GM12878 (cell line): ENCODE data around the gene SUCNR1. TPM values are rescaled to one million over a fixed set of nuclear protein-coding genes. Genes with fewer than 3 reads are reported as not detected.
"Not testable (repeated sequence)": the region's sequence is repeated elsewhere in the genome, so short reads cannot be mapped to it uniquely, and the experiment has no call there.

Source experiments
- ATAC-seq: fragments of 200-7000 bp; cut with Tn5 transposase; 3 replicates; pipeline ENCODE4 v1.9.1; 2020; ENCODE audit warnings: mild to moderate bottlenecking, moderate library complexity
- BruUV-seq: library from RNA; stranded (reverse); fragments of 400-500 nt; replicated peaks from 2 replicates; lab custom pipeline; 2021; lab: Mats Ljungman, UMichigan
- CTCF ChIA-PET: fragments of 300-600 bp; sonication (Branson Sonifier 250); formaldehyde crosslinking; extraction: SDS; loops from one replicate; lab custom pipeline; 2021; ENCODE audit warnings: inconsistent platforms; lab: Yijun Ruan, JAX
- POLR2A ChIA-PET: fragments of 350-600 bp; formaldehyde crosslinking; extraction: SDS; loops from one replicate; lab custom pipeline; 2021; ENCODE audit warnings: inconsistent platforms; lab: Charles Lee
- RAD21 ChIA-PET: fragments of 300-600 bp; sonication (Branson Sonifier 250); formaldehyde crosslinking; loops from one replicate; lab custom pipeline; 2023; ENCODE audit warnings: antibody characterized with exemption; ENCODE audit not compliant: unreplicated experiment; lab: Charles Lee
- SMC1A ChIA-PET: fragments of 300-600 bp; sonication (Branson Sonifier 250); formaldehyde crosslinking; loops from one replicate; lab custom pipeline; 2023; ENCODE audit not compliant: unreplicated experiment, uncharacterized antibody; lab: Charles Lee
- DNase-seq: peaks from one replicate; pipeline ENCODE4 v3.0.0-alpha.2; 2011; ENCODE audit warnings: low read depth, low spot score
- FAIRE-seq: peaks from 3 replicates; lab custom pipeline; 2011; peaks lifted over from hg19 to GRCh38; lab: Jason Lieb, UNC
- H2AFZ ChIP-seq: 2 replicates; pipeline ENCODE4 v1.6.0; 2011; ENCODE audit warnings: low read depth, low read length, control low read depth; ENCODE audit not compliant: control insufficient read depth
- H3K27ac ChIP-seq: 2 replicates; pipeline ENCODE4 v1.5.1; 2011; ENCODE audit warnings: control low read depth; ENCODE audit not compliant: control insufficient read depth, insufficient read depth
- H3K27me3 ChIP-seq, 2 experiments: replicated peaks in 1 of 2; 2 replicates each; pipeline versions ENCODE4 v1.6.0 to v1.6.1; 2011; ENCODE audit warnings: low read length in 1 of 2; ENCODE audit not compliant: control insufficient read depth in 2 of 2, insufficient read depth in 2 of 2
- H3K36me3 ChIP-seq, 2 experiments: 2 replicates each; pipeline ENCODE4 v1.5.1; 2011; ENCODE audit warnings: low read length in 1 of 2; ENCODE audit not compliant: control insufficient read depth in 2 of 2, insufficient read depth in 2 of 2
- H3K4me1 ChIP-seq: 2 replicates; pipeline ENCODE4 v1.6.1; 2011; ENCODE audit warnings: mild to moderate bottlenecking, low read length, moderate library complexity, mixed read lengths; ENCODE audit not compliant: control insufficient read depth, insufficient read depth
- H3K4me2 ChIP-seq: 2 replicates; pipeline ENCODE4 v1.6.0; 2011; ENCODE audit warnings: control low read depth; ENCODE audit not compliant: control insufficient read depth, insufficient read depth
- H3K4me3 ChIP-seq: fragments of 200-600 bp; sonication (generic); 2 replicates; pipeline ENCODE4 v1.5.1; 2016
- H3K79me2 ChIP-seq: 2 replicates; pipeline ENCODE4 v1.6.0; 2011; ENCODE audit warnings: low read length; ENCODE audit not compliant: control insufficient read depth, insufficient read depth
- H3K9ac ChIP-seq: 2 replicates; pipeline ENCODE4 v1.8.0; 2011; ENCODE audit warnings: low read length, control low read depth, mixed read lengths; ENCODE audit not compliant: control insufficient read depth, insufficient read depth
- H3K9me3 ChIP-seq: replicated peaks from 3 replicates; pipeline ENCODE4 v1.5.1; 2011; ENCODE audit warnings: mild to moderate bottlenecking, low read length; ENCODE audit not compliant: control insufficient read depth, insufficient read depth
- H4K20me1 ChIP-seq: 2 replicates; pipeline ENCODE4 v1.6.0; 2011; ENCODE audit not compliant: control insufficient read depth, insufficient read depth
- POU2F2 ChIP-seq: IDR thresholded peaks from 3 replicates; pipeline ENCODE4 v1.6.1; 2011; ENCODE audit warnings: low read depth, mild to moderate bottlenecking, low read length, borderline replicate concordance
- ZBTB40 ChIP-seq: fragments of 450-650 bp; IDR thresholded peaks from 2 replicates; pipeline ENCODE4 v1.6.1; 2016; ENCODE audit warnings: mild to moderate bottlenecking, moderate library complexity, borderline replicate concordance
- WGBS: methylation state at CpG from one replicate; pipeline ENCODE4 v1.1.6; 2016; ENCODE audit warnings: low lambda C conversion rate; ENCODE audit not compliant: insufficient replicate concordance, insufficient coverage; ENCODE audit errors: missing lambda C conversion rate; 5-methylcytosine and 5-hydroxymethylcytosine counted together
- in situ Hi-C: fragments of 300-500 bp; cut with MboI; formaldehyde crosslinking; loops from 9 replicates; pipeline ENCODE4 v1.14.3; 2018; ENCODE audit warnings: mixed read lengths
- intact Hi-C: fragments of 100-400 bp; cut with micrococcal nuclease; formaldehyde crosslinking; loops from one replicate; pipeline ENCODE4 v1.14.2; 2022; ENCODE audit not compliant: unreplicated experiment
- polyA plus RNA-seq, 11 experiments: library from polyadenylated mRNA; depleted of rRNA in 4 of 11; unstranded in 6 of 11; stranded (reverse) in 5 of 11; fragments of >200 nt; fragmentation: Nextera tagmentation in 4 of 11; fragmentation: Illumina TruSeq in 1 of 11; extraction: Ambion mirVana in 4 of 11; extraction: Trizol in 1 of 11; gene quantifications; 1 replicate in 1 of 11; 2 replicates in 10 of 11; pipeline versions ENCODE4 v1.2.1 to v1.2.3, GENCODE V29; 2011 to 2016; ENCODE audit warnings: inconsistent platforms in 2 of 11, missing spikeins in 2 of 11, low read depth in 1 of 11
- total RNA-seq, 4 experiments: library from RNA; depleted of rRNA in 3 of 4; stranded (reverse); fragments of >200 nt in 3 of 4; fragmentation: Illumina TruSeq in 1 of 4; extraction: Trizol in 1 of 4; gene quantifications; 2 replicates each; pipeline versions ENCODE4 v1.2.1 to v1.2.3, GENCODE V29; 2013 to 2021

The SUCNR1 gene
- total and polyA plus RNA-seq, 10 of the 15 experiments (the other 5 are each of a cell fraction or from before 2014, with no cell fraction given), result 0.03 to 0.12 (median 0.07) TPM; not detected in 4

DNA sequence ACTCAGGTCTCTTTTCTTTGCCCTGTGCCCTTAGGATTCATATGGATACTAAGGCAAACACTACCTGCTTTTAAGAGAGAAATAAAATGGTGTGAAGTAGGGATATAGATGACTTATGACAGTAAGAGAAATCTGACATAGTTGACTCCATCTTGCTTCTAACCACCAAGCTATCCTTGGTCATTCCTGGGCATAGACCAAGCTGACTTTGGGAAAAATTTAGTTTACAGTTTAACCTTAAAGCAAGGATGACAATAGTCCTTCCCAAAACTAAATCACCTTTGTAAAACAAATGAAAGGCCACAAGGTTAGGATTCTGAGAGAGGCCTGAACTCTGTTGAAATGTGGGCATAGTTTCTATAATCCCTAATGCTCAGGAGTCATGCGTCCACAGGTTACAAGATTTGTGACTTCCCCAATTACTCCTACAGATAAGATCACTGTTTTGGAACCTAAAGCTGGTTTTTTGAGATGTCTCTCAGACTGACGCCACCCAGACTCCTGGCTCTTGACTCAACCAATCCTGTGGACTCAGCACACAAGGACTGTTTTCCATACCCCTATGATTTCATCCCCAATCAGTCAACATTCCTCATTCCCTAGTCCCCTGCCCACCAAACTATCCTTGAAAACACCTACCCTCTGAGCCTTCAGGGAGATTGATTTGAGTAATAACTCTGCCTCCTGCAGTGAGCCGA is 25.3 kb downstream of the SUCNR1 start:
- H3K4me3 ChIP-seq, H4K20me1 ChIP-seq, H3K27ac ChIP-seq, H3K27me3 ChIP-seq, FAIRE-seq, ATAC-seq, H3K9me3 ChIP-seq, H3K79me2 ChIP-seq, CTCF ChIA-PET, H3K9ac ChIP-seq, H3K4me1 ChIP-seq, H3K4me2 ChIP-seq, H2AFZ ChIP-seq, DNase-seq, in situ Hi-C loops, H3K36me3 ChIP-seq, BruUV-seq, intact Hi-C loops, SMC1A ChIA-PET, POLR2A ChIA-PET: not testable (repeated sequence)
- RAD21 ChIA-PET, result interaction anchor here (1.0 kb wide), 1 partner anchor 27 kb away, joined by 3 read pairs; no protein-coding TSS in a partner anchor
- WGBS, result 79% methylated on average over 3 of the region's 3 CpGs

DNA sequence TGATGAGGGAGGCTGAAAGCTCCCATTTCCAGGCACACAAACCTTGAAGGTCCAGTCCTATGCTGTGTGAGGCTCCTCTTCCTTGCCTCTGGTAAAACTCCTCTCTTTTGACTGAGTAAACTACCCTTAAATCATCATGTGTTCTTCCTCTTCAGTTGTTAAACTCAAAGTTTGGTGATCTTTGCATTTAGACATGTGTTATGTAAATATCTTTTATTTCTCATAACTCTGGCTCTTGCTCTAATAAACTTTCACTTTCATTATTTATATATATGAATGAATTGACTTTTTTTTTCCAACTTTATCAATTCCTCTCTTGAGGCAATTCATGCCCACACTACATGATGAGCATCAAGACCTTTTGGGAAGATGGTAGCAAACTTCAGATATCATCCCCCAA is 26.6 kb downstream of the SUCNR1 start:
- Histone ChIP-seq H3K4me3 (no peak overlapping the region), H3K9ac (no peak overlapping the region), H3K4me2 (0 out of 2 replicates have a peak overlapping the region, but pooled peaks have one; percentile 50), H3K79me2 (no peaks in the 10 kb centered on the region), H3K27me3 (no peaks in the 10 kb centered on the region), H3K27ac (no peak overlapping the region), H2AFZ (peak overlapping the region; percentile 33), H4K20me1 (no peaks in the 10 kb centered on the region), H3K36me3 (no peaks in the 10 kb centered on the region), H3K9me3 (no peaks in the 10 kb centered on the region), H3K4me1 (no peaks in the 10 kb centered on the region)
- no TSS peak for BruUV-seq
- intact Hi-C loops, result no loop called here
- CTCF ChIA-PET, result no interaction called here
- in situ Hi-C loops, result no loop called here
- peak; percentile 78 for TF ChIP-seq ZBTB40
- no peak for TF ChIP-seq POU2F2
- DNase-seq (no peak), ATAC-seq (no peak), FAIRE-seq (no peak)
- RAD21 ChIA-PET, result no interaction called here
- POLR2A ChIA-PET, result no interaction called here
- SMC1A ChIA-PET, result no interaction called here
